HG03520 (cell line): ENCODE results near the gene QKI.
A peak's percentile ranks its signal among the peaks of the same experiment; 100 is the strongest.

ENCODE experiments used
- ATAC-seq: cut with Tn5 transposase; IDR thresholded peaks from one replicate; pipeline ENCODE4 v1.9.1; 2021; ENCODE audit warnings: mild to moderate bottlenecking, moderate library complexity; ENCODE audit not compliant: unreplicated experiment

The QKI gene

DNA sequence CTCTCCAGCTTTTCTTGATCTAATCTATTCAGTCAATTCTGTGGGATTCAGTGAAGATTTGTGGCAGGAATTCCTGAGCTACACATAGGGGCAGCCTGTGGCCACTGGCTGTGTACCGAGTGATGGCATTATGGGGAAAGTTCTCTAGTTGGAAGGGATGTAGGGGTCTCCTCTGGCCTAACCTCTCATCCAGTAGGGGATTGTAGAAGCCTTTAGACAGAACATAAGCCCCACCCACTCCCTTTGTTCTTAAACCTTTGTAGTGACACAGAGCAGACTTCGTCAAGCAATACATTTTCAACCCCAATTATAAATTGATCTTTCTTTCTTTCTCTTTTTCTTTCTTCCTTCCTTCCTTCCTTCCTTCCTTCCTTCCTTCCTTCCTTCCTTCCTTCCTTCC lies 188.9 kb downstream of the QKI start:
- no peak for ATAC-seq

DNA sequence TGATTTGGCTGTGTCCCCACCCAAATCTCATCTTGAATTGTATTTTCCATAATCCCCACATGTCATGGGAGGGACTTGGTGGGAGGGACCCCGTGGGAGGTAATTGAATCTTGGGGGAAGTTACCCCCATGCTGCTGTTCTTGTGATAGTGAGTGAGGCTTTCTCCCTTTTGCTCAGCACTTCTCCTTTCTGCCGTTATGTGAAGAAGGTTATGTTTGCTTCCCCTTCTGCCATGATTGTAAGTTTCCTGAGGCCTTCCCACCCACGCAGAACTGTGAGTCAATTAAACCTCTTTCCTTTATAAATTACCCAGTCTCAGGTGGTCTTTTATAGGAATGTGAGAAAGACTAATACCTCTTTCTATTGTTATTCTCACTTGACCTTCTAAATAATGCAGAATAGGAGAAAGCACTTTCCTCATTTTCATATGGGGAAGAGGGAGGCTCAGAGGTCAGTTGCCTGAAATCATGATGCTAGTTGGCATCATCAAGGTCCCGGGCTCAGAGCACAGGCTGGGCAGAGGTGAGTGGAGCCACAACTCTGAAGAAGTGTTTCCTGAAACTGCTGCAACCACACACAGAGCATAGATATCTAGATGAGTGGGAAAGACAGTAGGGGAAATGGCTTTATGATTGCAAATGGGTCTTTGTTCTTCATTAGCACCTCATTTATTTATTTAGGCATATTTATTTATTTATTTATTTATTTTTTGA lies 191.0 kb downstream of the QKI start:
- no peak for ATAC-seq

DNA sequence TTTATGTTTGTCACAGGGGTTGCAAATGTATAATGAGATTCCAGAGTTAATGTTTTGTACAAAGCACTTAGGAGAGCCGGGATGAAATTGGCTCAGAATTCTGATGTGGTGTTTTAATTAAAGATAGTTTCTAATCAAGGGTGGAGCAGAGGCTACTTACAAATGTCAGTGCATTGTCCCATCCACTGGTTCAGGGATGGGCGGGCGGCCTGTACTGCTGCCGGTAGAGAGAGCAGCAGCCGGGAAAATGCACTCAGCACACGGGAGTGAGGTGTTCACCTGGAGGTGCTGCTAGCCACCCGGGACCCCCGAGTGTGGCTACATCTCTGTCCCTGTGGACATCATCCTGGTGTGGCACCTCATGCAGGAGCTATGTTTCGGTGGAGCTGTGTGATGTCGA lies 193.3 kb downstream of the QKI start:
- no peak for ATAC-seq

GRCh38 chr6:163608204-163608644 lies 193.7 kb downstream of the QKI start:
- no peak for ATAC-seq

DNA sequence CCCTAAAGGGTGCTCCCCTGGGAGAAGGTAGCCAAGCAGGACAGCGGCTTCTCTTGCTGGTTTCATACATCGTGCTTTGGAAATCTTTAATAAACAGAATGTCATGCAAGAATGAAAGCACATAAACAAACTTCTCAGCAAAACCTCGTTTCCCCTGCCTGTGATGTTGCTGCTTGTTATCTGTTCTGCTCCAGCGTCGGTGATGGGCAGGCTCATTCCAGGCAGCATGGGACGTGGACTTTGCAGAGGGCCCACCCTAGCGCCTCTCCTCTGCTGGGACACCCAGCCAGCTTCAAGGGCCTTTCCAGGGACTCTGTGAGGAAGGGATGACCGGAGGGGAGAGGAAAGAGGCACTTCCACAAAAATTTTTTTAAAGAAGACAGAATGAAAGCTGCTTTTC lies 197.7 kb downstream of the QKI start:
- no peak for ATAC-seq

- no peak for ATAC-seq
These were observed 198.5 kb downstream of the QKI start for GRCh38 chr6:163613025-163613424.

GRCh38 chr6:163613668-163614067 lies 199.2 kb downstream of the QKI start:
- no peak for ATAC-seq

DNA sequence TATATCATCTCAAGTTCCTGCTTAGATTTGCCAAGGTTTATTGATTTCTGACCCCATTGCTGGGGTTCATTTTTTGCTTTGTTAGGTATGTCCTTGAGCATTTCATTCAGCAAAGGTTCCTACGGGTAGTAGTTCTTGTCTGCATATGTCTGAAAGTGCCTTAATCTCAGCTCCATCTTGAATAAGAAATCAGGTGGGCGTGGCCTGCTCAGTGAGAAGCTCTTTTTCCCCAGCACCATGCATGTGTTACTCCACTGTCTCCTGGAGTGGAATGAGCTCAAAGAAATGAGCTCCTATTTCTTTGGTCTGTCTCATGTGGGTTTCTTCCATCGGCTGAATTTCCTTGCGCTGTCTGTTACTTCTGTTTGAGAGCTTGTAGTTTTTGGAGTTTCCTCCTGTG lies 201.9 kb downstream of the QKI start:
- no peak for ATAC-seq

GRCh38 chr6:163617549-163617948 lies 203.0 kb downstream of the QKI start:
- ATAC-seq, result no peak

DNA sequence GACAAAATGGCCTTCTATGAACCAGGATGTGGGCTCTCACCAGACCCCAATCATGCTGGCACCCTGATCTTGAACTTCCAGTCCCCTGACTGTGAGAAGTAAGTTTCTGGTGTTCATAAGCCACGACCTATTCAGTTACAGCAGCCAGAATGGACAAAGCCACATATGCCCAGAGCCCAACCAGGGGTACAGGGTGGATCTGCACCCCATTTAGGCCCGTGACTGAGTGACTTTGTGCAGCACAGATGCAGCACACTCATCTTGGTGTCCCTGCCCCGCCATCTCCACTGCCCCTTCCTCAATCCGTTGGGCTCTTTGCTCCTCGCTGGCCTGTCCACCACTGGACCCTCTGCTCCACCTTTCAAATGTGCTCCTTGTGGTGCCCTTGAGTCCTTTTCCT lies 205.6 kb downstream of the QKI start:
- ATAC-seq, result no peak

- ATAC-seq, result no peak
These were observed 206.3 kb downstream of the QKI start for GRCh38 chr6:163620670-163621330.

DNA sequence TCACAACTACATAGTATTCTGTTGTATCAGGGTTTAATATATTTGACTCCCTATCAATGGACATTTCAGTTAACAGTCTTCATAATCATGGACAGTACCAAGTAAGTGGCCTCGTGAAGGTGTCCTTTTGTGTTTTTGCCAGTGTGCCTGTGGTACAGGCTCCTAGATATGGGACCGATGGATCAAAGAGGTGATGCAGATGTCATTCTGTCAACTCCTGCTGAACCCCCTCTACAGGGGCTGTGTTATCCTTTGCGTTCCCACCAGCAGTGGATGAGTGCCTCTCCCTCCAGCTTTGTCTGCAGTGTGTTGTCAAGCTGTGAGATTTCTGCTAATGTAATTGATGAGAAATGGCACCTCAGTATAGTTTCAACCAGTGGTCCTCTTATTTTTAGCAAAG lies 210.7 kb downstream of the QKI start:
- ATAC-seq, result no peak

GRCh38 chr6:163626073-163626867 lies 211.8 kb downstream of the QKI start:
- ATAC-seq, result no peak

DNA sequence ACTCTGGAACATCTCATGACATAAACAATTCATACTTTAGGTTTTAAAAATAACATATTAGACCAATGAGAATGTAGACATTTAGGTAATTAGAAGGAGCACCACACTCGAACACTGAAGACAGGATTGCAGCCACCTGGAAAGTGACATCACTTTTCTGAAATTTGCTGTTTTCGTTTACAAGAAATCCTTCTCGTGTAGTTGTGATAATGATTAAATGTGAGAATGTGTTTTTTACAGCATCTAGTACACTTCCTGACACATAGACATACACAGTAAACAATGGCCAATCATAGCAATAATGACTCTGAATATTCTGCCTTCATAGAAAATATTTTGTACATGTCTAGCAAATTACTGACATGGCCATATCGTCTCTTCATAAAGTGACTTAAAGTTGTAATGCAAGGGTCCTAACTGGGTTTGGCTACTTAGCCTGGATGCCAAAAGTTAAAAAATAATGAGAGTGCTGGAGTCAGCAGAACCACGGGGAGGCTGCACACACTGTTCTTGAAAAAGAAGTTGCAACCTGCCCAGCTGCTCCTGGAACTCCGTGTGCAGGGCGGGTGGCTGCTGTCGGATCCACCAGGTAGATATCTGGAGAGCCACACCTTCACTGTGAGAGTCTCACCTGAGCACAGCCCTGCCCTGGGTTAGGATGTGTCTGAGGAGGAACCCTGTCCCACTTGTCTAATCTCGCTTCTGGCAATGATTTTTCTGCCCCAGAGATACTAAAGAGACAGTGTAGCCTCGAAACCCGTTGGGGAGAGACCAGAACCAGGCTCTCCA lies 212.9 kb downstream of the QKI start:
- peak; percentile 64 for ATAC-seq
